ENCODE data around the gene ZIC1. TPM values are rescaled to one million over a fixed set of nuclear protein-coding genes. Genes with fewer than 3 reads are reported as not detected.

Gene ZIC1
- total and polyA plus RNA-seq, 2 donors (not counting 1 experiment from before 2014, with no cell fraction given): not detected

- H3K4me3 Mint-ChIP-seq: no peak overlapping the region
- H3K79me2 ChIP-seq (ENCODE audit: control insufficient read depth, insufficient read depth, low read length): no peaks in the 10 kb centered on the region
- H3K9ac ChIP-seq (ENCODE audit: low read length): no peak overlapping the region
- H3K4me3 ChIP-seq (ENCODE audit: control extremely low read depth in 1 of 5, extremely low read depth in 1 of 5, insufficient read depth in 1 of 5, low read depth in 2 of 5, low read length in 4 of 5): no peak overlapping the region
- ChIA-PET POLR2A (no interaction called here), CTCF (no interaction called here)
- peaks cover 0 to 17% (median 0%) of the 10 kb centered on the region in 3 donors for H3K9me3 ChIP-seq (ENCODE audit: control extremely low read depth in 1 of 3, control insufficient read depth in 2 of 3, insufficient read depth in 1 of 3, low read length in 2 of 3)
- TF ChIP-seq CTCF (IDR thresholded peaks at IDR 0.05) (no peak), EZH2 (IDR thresholded peaks at IDR 0.05; ENCODE audit: borderline replicate concordance, insufficient read depth, low read depth, low read length, poor library complexity, severe bottlenecking) (no peak)
- H3K4me2 ChIP-seq (replicated peaks; ENCODE audit: low read depth, low read length, poor library complexity, severe bottlenecking): no peak overlapping the region
- H3K27me3 ChIP-seq (replicated peaks in 1 of 4; ENCODE audit: control extremely low read depth in 1 of 4, control insufficient read depth in 3 of 4, insufficient read depth in 4 of 4, low read length in 3 of 4): peaks cover 0 to 58% (median 33%) of the 10 kb centered on the region in 4 experiments
- H2AFZ ChIP-seq (ENCODE audit: insufficient read depth, low read depth, low read length, poor library complexity, severe bottlenecking): no peak overlapping the region
- no peaks in the 10 kb centered on the region for H3K36me3 ChIP-seq (replicated peaks in 1 of 2; ENCODE audit: control extremely low read depth in 1 of 2, control insufficient read depth in 1 of 2, extremely low read depth in 1 of 2, insufficient read depth in 2 of 2, low read length in 1 of 2)
- ATAC-seq (ENCODE audit: low read depth) (no peak), DNase-seq (no peak)
- no peaks in the 10 kb centered on the region for H4K20me1 ChIP-seq (ENCODE audit: control insufficient read depth, insufficient read depth, low read length, poor library complexity, severe bottlenecking)
- no peak overlapping the region for H3K27ac ChIP-seq (ENCODE audit: low read length in 2 of 2)
- H3K9me3 Mint-ChIP-seq (ENCODE audit: insufficient read depth): no peaks in the 10 kb centered on the region
- peaks cover 74% of the 10 kb centered on the region for H3K27me3 Mint-ChIP-seq
- 6% methylated on average over 5 of the region's 19 CpGs for WGBS (ENCODE audit: insufficient coverage)
- no peak overlapping the region for H3K27ac Mint-ChIP-seq
- H3K4me1 Mint-ChIP-seq: no peaks in the 10 kb centered on the region
- intact Hi-C loops (cut with micrococcal nuclease): no loop called here
- H3K4me1 ChIP-seq (ENCODE audit: control insufficient read depth in 2 of 2, insufficient read depth in 2 of 2, low read length in 2 of 2): no peaks in the 10 kb centered on the region
These were observed 38.8 kb upstream of the ZIC1 start for GRCh38 chr3:147370349-147370748.

GRCh38 chr3:147371140-147371539 lies 38.0 kb upstream of the ZIC1 start:
- no peaks in the 10 kb centered on the region for H3K36me3 ChIP-seq (replicated peaks in 1 of 2; ENCODE audit: control extremely low read depth in 1 of 2, control insufficient read depth in 1 of 2, extremely low read depth in 1 of 2, insufficient read depth in 2 of 2, low read length in 1 of 2)
- H3K4me1 Mint-ChIP-seq: no peaks in the 10 kb centered on the region
- no peak overlapping the region for H3K27ac Mint-ChIP-seq
- no peak overlapping the region for H3K4me3 Mint-ChIP-seq
- no peaks in the 10 kb centered on the region for H4K20me1 ChIP-seq (ENCODE audit: control insufficient read depth, insufficient read depth, low read length, poor library complexity, severe bottlenecking)
- DNase-seq (no peak), ATAC-seq (ENCODE audit: low read depth) (no peak)
- no peaks in the 10 kb centered on the region for H3K9me3 Mint-ChIP-seq (ENCODE audit: insufficient read depth)
- no peaks in the 10 kb centered on the region for H3K79me2 ChIP-seq (ENCODE audit: control insufficient read depth, insufficient read depth, low read length)
- H3K27me3 ChIP-seq (replicated peaks in 1 of 4; ENCODE audit: control extremely low read depth in 1 of 4, control insufficient read depth in 3 of 4, insufficient read depth in 4 of 4, low read length in 3 of 4): peaks cover 0 to 58% (median 34%) of the 10 kb centered on the region in 4 experiments
- intact Hi-C loops (cut with micrococcal nuclease): no loop called here
- no peak overlapping the region for H3K9ac ChIP-seq (ENCODE audit: low read length)
- TF ChIP-seq CTCF (IDR thresholded peaks at IDR 0.05): no peak
- TF ChIP-seq EZH2 (IDR thresholded peaks at IDR 0.05; ENCODE audit: borderline replicate concordance, insufficient read depth, low read depth, low read length, poor library complexity, severe bottlenecking): no peak
- WGBS (ENCODE audit: insufficient coverage): 11% methylated on average over 7 of the region's 12 CpGs
- POLR2A ChIA-PET: no interaction called here
- no peak overlapping the region for H3K4me3 ChIP-seq (ENCODE audit: control extremely low read depth in 1 of 5, extremely low read depth in 1 of 5, insufficient read depth in 1 of 5, low read depth in 2 of 5, low read length in 4 of 5)
- no peak overlapping the region for H2AFZ ChIP-seq (ENCODE audit: insufficient read depth, low read depth, low read length, poor library complexity, severe bottlenecking)
- CTCF ChIA-PET: no interaction called here
- peaks cover 0 to 17% (median 0%) of the 10 kb centered on the region in 3 donors for H3K9me3 ChIP-seq (ENCODE audit: control extremely low read depth in 1 of 3, control insufficient read depth in 2 of 3, insufficient read depth in 1 of 3, low read length in 2 of 3)
- H3K4me2 ChIP-seq (replicated peaks; ENCODE audit: low read depth, low read length, poor library complexity, severe bottlenecking): no peak overlapping the region
- peaks cover 74% of the 10 kb centered on the region for H3K27me3 Mint-ChIP-seq
- H3K27ac ChIP-seq (ENCODE audit: low read length in 2 of 2): no peak overlapping the region
- no peaks in the 10 kb centered on the region for H3K4me1 ChIP-seq (ENCODE audit: control insufficient read depth in 2 of 2, insufficient read depth in 2 of 2, low read length in 2 of 2)

Measured in B cell (primary cell).